A549 (cell line): ENCODE data around the gene ZBTB45.

Experiments used
- ATOH8 ChIP-seq: fragments of 250-450 bp; sonication (Bioruptor Pico); IDR thresholded peaks from 2 replicates; pipeline ENCODE4 v1.5.0; 2020; ENCODE audit warnings: low read depth, mild to moderate bottlenecking, moderate library complexity
- BHLHE40 ChIP-seq: IDR thresholded peaks from 2 replicates; pipeline ENCODE4 v1.6.1; 2012; ENCODE audit warnings: low read depth, low read length, inconsistent platforms
- CBX8 ChIP-seq: fragments of 200-600 bp; sonication (generic); IDR thresholded peaks from 2 replicates; pipeline ENCODE4 v1.6.1; 2016
- EP300 ChIP-seq, 2 experiments: fragments of >200 bp; sonication (Bioruptor Twin); formaldehyde crosslinking; IDR thresholded peaks; 2 replicates in 1 of 2; 3 replicates in 1 of 2; pipeline ENCODE4 v1.6.1; 2016 to 2017
- HMGXB4 ChIP-seq: fragments of 250-450 bp; sonication (Bioruptor Pico); IDR thresholded peaks from 2 replicates; pipeline ENCODE4 v1.5.0; 2021; ENCODE audit warnings: mild to moderate bottlenecking, moderate library complexity, borderline replicate concordance
- JUN ChIP-seq, 2 experiments: fragments of >200 bp; sonication (Bioruptor Twin); formaldehyde crosslinking; IDR thresholded peaks; 2 replicates in 1 of 2; 3 replicates in 1 of 2; pipeline ENCODE4 v1.6.1; 2016 to 2017
- JUNB ChIP-seq: fragments of >200 bp; sonication (Bioruptor Twin); formaldehyde crosslinking; IDR thresholded peaks from 2 replicates; pipeline ENCODE4 v1.6.1; 2016
- MAX ChIP-seq: IDR thresholded peaks from 2 replicates; pipeline ENCODE4 v1.6.1; 2012
- NFE2L2 ChIP-seq: fragments of 150-350 bp; conservative IDR thresholded peaks from 2 replicates; pipeline ENCODE4 v1.6.1; 2014; ENCODE audit warnings: low read length
- POLR2A ChIP-seq: IDR thresholded peaks from 2 replicates; pipeline ENCODE4 v1.6.1; 2012; ENCODE audit warnings: mild to moderate bottlenecking, low read length
- RAD21 ChIP-seq, 2 experiments: fragments of >200 bp in 1 of 2; sonication (Bioruptor Twin) in 1 of 2; formaldehyde crosslinking in 1 of 2; IDR thresholded peaks in 1 of 2; conservative IDR thresholded peaks in 1 of 2; 2 replicates in 1 of 2; 3 replicates in 1 of 2; pipeline ENCODE4 v1.6.1; 2012 to 2018; ENCODE audit warnings: inconsistent platforms in 1 of 2
- RFX5 ChIP-seq: fragments of 450-650 bp; IDR thresholded peaks from 2 replicates; pipeline ENCODE4 v1.7.1; 2014; ENCODE audit warnings: antibody characterized with exemption, mild to moderate bottlenecking, moderate library complexity
- TP53 ChIP-seq: fragments of 250-450 bp; sonication (Bioruptor Pico); IDR thresholded peaks from 2 replicates; pipeline ENCODE4 v1.5.0; 2021; ENCODE audit warnings: mild to moderate bottlenecking, moderate library complexity
- TF ChIP-seq, protein P1 (sequence below): fragments of >200 bp; sonication (Bioruptor Twin); formaldehyde crosslinking; IDR thresholded peaks from 3 replicates; pipeline ENCODE4 v1.5.1; 2016

DNA sequence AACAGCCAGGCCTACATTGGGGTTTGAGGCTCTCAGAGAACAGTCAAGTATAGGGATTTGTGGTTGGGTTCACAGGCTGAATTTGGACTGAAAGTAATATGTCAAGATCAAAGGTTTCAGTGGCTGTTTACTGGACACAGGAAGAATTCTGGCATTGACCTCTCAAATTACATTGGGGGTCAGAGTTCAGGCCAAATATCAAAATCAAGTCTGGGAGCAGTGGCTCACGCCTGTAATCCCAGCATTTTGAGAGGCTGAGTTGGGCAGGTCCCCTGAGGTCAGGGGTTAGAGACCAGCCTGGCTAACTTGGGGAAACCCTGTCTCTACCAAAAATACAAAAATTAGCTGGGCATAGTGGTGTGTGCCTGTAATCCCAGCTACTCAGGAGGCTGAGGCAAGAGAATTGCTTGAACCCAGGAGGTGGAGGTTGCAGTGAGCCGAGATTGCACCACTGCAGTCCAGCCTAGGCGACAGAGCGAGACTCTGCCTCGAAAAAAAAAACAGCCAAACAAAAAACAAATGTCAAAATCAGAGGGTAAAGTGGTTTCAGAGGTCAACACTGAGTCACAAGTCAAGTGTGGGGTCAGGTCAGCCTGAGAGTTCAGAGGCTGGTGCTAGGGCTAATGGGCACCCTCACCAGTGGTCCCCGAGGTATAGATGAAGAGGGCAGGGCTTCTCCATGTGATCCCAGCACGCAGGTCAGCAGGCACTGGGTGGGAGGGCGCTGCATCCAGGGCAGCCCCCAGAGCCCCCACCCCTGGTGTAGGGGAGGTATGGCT is 9.3 kb downstream of the ZBTB45 start:
- TF ChIP-seq, protein P1, sequence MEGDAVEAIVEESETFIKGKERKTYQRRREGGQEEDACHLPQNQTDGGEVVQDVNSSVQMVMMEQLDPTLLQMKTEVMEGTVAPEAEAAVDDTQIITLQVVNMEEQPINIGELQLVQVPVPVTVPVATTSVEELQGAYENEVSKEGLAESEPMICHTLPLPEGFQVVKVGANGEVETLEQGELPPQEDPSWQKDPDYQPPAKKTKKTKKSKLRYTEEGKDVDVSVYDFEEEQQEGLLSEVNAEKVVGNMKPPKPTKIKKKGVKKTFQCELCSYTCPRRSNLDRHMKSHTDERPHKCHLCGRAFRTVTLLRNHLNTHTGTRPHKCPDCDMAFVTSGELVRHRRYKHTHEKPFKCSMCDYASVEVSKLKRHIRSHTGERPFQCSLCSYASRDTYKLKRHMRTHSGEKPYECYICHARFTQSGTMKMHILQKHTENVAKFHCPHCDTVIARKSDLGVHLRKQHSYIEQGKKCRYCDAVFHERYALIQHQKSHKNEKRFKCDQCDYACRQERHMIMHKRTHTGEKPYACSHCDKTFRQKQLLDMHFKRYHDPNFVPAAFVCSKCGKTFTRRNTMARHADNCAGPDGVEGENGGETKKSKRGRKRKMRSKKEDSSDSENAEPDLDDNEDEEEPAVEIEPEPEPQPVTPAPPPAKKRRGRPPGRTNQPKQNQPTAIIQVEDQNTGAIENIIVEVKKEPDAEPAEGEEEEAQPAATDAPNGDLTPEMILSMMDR: no peak
- no peak for TF ChIP-seq JUN (IDR thresholded peaks at IDR 0.05)
- no peak for TF ChIP-seq RAD21 (conservative IDR thresholded peaks at IDR 0.05 in 1 of 2, IDR thresholded peaks at IDR 0.05 in 1 of 2)
- TF ChIP-seq EP300 (IDR thresholded peaks at IDR 0.05): no peak
- TF ChIP-seq CBX8: no peak
- no peak for TF ChIP-seq JUNB
- TF ChIP-seq MAX: no peak
- TF ChIP-seq POLR2A: no peak
- TF ChIP-seq NFE2L2: no peak
- TF ChIP-seq HMGXB4: no peak
- no peak for TF ChIP-seq BHLHE40
- no peak for TF ChIP-seq ATOH8
- no peak for TF ChIP-seq RFX5
- TF ChIP-seq TP53 (CRISPR knock-in tag): no peak
